Activated CD4-positive, alpha-beta T cell treated with anti-CD3 and anti-CD28 coated beads for 48 hours (primary cell): ENCODE results near the gene CCDC82.
"Not testable (repeated sequence)": the region's sequence is repeated elsewhere in the genome, so short reads cannot be mapped to it uniquely, and the experiment has no call there.

Source experiments
- DNase-seq: peaks from one replicate; pipeline ENCODE4 v3.0.0-alpha.2; 2020

The CCDC82 gene

DNA sequence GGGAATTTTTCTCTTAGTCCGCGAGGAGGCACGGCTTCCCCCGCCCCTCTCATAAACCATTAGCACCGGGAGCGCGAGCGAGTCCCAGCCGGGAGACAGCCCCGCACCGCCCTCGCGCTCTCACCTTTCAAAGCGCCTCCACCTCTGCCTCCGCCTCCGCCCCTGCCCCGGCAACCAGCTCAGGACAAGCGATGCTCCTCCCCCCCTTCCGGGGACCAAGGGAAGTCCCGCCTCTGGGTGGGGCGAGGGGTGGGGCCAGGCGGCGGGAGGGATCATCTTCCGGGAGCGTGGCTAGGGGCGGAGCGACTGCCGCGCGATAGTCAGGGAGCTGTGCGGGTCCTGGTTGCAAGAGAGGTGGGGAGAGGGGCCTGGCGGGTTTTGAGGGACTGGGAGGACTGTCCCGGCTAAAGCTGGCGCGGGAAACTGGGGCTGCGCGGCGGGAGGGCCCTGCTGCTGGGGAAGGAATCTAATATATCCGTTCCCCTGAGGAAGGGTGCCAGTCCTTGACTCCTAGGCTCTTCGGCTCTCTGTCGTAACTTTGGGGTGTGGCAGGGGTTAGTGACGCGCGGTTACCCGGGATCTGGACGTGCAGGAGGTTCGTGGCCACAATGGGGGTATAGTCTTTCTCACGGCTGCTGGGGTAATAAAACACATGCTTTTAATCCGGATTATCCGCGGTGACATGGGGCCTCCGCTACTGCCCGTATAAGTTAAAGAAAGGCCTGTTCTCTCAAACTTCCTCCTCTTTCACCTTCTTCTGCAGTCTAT, at the start of gene CCDC82, which contains the start of gene JRKL:
Gene CCDC82 (minus strand): TSS at position 193 of the 768 bp plus-strand sequence. CDS start 5,165 bp downstream, outside the sequence.
Gene JRKL (plus strand): TSS at position 294 of the 768 bp plus-strand sequence. CDS start 637 bp downstream, outside the sequence.
- peak; percentile 99 for DNase-seq

DNA sequence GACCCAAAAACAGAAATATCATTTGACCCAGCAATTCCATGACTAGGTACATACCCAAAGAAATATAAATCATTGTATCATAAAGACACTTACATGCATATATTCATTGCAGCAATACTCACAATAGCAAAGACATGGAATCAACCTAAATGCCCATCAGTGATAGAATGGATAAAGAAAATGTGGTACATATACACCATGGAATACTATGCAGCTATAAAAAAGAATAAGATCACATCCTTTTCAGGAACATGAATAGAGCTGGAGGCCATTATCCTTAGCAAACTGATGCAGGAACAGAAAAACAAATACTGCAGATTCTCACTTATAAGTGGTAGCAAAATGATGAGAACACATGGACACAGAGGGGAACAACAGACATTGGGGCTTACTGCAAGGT, 42.9 kb upstream of the CCDC82 start:
- DNase-seq: not testable (repeated sequence)

DNA sequence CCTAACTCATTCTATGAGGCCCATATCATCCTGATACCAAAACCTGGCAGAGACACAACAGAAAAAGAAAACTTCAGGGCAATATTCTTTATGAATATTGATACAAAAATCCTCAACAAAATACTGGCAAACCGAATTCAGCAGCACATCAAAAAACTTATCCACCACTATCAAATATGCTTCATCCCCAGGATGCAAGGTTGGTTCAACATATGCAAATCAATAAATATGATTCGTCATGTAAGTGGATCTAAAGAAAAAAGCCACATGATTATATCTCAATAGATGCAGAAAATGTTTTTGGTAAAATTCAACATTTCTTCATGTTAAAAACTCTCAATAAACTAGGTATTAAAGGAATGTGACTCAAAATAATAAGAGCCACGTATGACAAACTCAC, 41.0 kb upstream of the CCDC82 start:
- no peak for DNase-seq

GRCh38 chr11:96424693-96425092, 35.0 kb upstream of the CCDC82 start:
- no peak for DNase-seq

DNA sequence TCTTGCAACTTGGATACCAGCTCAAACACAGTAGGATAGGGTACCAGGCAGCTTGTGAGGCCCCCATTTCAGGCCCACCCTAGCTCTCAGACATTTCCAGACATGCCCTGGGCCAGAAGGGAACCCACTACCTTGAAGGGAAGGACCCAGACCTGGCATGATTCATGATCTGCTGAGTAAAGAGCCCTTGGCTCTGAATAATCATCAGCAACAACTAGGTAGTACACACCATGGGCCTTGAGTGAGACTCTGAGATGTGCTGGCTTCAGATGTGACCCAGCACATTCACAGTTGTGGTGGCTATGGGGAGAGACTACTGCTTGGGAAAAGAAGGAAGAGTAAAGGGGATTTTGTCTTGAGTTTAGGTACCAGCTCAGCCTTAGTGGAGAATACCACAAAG, 23.7 kb upstream of the CCDC82 start:
- no peak for DNase-seq

GRCh38 chr11:96412761-96413381, 23.2 kb upstream of the CCDC82 start:
- no peak for DNase-seq

DNA sequence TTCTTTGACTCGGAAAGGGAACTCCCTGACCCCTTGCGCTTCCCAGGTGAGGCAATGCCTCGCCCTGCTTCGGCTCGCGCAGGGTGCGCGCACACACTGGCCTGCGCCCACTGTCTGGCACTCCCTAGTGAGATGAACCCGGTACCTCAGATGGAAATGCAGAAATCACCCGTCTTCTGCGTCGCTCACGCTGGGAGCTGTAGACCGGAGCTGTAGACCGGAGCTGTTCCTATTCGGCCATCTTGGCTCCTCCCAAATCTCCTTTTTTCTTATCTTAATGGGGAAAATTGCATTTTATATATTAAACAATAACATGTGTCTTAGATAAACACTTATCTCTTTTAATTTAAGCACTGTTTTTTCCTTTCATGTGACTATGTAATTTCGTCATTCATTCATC, 21.7 kb upstream of the CCDC82 start:
- not testable (repeated sequence) for DNase-seq

DNA sequence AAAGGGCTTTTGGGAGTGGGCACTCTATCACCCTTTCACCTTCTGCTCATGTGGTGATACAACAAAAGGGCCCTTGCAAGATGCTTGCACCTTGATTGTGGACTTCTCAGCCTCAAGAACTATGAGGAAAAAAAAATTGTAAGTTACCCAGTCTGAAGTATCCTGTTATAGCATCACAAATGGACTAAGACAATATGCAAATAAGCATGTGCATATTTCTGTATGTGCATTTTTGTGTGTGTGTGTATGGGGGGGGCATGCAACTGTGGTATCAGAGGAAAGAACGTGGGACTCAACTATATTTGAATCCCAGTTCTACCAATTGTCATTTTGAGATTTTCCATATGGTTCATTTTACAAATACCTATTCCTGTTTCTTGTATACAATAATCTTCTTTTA, 11.0 kb upstream of the CCDC82 start:
- DNase-seq: no peak

- no peak for DNase-seq
Measured at GRCh38 chr11:96397863-96398262, 8.2 kb upstream of the CCDC82 start.

DNA sequence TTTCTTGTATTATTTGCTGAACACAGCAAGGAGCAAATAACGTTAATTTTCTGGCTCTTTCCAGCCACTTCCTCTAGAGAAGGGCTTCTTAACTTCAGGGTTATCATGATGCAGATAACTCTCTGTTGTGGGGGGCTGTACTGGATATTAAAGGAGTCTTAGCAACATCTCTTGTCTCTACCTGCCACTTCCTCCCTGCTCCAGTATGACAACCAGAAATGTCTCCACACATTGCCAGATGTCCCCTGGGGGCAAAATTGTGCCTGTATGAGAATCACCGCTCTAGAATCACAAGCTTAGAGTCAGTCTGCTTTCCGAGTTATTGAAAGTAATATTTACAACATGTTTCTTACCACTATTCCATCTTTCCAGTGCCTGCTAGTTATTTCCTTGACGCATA, 6.9 kb upstream of the CCDC82 start:
- no peak for DNase-seq

DNA sequence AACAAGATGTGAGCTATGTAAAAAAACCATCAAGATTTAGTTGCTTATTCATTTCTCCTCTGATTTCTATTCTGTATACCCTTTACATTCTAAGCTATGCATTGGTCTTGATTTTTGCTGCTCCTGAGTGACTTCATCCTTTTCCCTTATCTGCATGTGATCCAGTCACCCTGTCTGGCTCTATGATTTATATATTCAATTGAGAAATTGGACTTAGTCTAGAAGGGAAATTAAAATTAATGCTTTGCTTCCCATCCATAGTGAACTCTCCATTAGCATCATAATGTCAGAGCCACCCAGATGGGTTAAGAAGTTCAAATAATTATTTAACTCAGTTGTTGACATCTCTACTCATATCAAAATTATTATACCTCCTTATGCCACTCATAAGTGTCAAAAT, 5.1 kb upstream of the CCDC82 start:
- no peak for DNase-seq

DNA sequence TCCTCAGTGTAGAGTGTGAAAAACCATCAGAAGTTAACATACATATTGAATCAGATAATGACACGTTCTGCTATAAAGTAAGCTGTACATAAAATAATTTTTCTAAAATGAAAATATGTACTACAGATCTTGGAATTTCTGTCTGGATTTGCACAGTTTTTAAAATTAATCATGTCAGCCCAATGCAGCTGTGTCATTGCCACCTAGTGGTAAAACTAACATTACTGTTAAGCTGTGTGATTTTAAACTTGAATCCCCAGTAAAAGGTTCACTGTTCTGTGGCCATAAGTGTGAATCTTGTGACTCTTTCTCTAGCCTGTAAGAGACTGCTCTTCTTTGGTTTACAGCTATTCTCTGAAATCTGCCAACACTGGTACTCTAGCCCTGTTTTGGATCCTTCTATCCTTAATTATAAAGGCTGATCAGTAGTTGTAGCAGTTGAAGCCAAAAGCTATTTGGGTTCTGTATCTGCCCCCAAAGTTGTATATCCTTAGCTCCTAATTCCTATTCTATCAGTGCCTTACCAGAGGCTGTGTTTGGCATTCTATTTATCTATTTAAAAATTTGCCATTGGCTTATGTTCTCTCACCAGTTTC, 4.1 kb upstream of the CCDC82 start:
- DNase-seq: no peak

DNA sequence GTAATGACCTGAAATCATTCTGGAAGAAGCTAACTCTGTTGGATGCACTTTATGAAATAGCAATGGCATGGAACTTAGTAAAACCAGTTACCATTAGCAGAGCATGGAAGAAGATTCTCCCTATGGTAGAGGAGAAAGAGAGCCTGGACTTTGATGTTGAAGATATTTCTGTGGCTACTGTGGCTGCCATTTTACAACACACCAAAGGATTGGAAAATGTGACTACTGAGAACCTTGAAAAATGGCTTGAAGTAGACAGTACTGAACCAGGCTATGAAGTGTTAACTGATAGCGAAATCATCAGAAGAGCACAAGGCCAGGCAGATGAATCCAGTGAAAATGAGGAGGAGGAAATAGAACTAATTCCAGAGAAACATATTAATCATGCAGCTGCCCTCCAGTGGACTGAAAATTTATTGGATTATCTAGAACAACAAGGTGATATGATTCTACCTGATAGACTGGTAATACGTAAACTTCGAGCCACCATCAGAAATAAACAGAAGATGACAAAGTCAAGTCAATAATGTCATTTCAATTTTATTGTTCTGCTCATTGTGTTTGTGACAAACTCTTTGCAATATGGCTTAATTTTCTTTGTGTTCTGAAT, 2.1 kb upstream of the CCDC82 start:
- DNase-seq: no peak

GRCh38 chr11:96390488-96390792, 728 bp upstream of the CCDC82 start:
- no peak for DNase-seq

DNA sequence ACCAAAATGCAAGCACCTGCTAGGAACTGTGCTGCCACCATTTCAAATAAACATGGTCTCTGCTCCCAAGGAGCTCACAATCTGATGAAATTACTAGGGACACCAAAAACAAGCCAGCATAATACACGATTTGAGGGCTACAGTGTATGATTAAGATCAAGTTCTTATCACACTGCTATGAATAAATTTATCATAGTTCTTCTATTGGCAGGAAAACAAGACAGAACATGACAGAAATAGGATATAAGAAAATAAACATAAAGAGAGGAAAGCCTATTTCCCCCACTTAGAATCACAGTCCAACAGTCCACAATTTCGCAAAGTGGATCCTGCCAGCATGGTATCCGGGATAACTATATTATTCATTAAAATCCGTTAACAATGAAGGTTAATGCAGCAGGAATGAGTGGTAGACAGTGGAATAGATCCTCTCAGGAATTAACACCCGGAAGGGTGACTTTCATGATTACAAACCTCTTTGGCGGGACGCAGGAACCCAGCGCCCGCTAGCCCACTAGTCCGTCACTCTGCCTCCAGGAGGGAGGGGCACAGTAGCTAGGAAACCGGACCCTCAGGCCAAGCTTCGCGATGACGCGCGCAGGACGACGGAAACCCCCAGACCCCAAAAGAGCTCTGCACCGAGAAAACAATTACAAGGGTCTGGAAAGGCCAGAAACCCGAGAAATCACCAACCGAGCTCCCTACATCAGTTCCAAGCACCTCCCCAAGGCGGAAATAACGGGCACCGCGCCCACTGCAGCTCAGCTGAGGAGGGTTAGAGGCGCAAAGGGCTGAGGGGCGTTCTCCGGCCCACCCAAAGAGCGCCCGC, 607 bp downstream of the CCDC82 start:
- no peak for DNase-seq

GRCh38 chr11:96385187-96385586, 4.5 kb downstream of the CCDC82 start:
- no peak for DNase-seq

DNA sequence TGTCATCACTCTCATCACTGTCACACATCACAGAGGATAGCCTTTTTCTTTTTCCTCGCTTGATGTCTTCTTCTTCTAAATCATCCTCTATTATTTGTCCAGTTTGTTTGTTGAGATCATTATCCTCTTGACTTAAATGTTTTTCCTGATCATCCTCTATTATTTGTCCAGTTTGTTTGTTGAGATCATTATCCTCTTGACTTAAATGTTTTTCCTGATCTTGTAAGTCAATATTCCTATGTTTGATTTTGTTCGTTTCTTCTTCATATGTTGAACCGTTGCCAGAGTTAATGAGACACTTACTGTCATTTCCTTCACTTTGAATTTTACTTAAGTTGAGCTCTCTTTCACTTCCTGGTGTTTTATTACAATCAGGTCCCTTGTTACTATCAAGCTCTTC, 5.6 kb downstream of the CCDC82 start:
- no peak for DNase-seq

DNA sequence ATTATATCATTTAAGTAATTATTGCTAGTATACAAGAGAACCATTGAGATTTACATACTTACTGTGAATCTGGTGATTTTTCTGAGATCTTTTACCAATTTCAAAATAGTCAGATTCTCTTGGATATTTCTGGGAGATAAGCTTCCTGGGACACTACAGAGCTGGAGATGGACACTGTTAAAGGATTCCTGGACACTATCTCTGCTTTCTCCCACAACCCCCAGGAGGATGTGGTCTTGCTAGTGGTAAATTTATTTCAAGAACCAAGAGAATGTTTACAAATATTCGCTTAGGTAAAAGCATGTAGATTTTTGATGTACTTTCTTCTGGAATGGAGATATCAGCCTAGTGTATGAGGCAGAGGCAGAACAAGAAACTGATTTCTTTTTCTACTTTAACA, 12.9 kb downstream of the CCDC82 start:
- no peak for DNase-seq

DNA sequence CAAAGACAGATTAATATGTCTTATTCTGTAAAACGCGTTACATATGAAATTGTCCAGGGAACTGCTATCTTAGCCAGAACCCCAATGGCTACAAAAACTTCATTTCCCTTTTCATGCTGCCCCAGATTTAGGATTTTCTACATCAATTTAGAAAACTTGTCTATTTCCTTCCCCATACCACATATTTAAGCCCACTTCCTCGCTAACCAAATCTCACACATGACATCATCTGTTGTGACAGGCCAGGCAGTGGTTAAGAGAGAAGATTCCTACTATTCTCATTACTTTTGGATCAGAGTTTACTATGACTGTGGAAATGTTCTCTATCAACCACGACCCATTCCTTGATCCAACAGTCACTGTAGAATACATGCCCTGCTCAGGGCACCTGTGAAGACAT, 15.9 kb downstream of the CCDC82 start:
- DNase-seq: no peak

- no peak for DNase-seq
Measured at GRCh38 chr11:96367342-96367741, 22.4 kb downstream of the CCDC82 start.

- no peak for DNase-seq
Measured at GRCh38 chr11:96366024-96366423, 23.7 kb downstream of the CCDC82 start.

DNA sequence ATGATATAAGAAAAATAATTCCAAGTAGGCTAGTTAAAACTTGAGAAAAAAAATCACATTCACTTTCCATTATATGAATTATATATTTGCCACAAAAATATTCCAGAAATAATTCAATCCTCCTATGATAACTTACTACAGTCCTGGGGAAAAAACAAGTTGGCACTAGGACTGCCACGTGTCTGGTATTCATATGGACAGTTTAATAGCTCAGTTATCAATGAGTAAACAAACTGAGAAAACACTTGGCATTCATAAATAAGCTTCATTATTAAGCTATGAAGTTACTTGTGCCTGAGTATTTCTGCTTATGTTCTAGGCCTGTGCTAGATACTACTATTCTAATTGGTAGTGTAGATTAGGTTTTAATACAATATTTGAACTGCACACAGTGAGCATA, 24.2 kb downstream of the CCDC82 start:
- DNase-seq: no peak

DNA sequence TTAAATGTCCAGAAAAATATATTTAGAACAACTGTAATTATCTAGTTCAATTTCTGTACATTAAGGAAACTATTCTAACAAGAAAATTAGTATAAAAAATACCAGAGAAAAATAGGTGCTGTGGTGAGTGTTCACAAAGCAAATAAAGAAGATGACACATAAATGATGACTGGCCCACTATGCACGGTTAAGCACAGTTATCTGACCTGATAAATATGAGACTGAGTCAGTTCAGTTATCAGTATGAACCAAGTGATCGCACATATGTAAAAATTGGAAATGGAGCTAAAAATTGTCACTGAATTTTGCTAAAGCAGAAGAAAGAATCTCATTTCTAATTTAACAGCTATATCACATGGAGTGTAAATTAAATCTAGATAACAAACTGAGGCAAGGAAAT, 27.9 kb downstream of the CCDC82 start:
- no peak for DNase-seq
